HL-60 (cell line): Measurements from ENCODE around the gene KIF25.

ENCODE experiments used
- CTCF ChIP-seq: IDR thresholded peaks from one replicate; pipeline ENCODE4 v1.5.1; 2011; ENCODE audit warnings: low read length, control low read depth, inconsistent platforms; ENCODE audit not compliant: insufficient read depth
- REST ChIP-seq: IDR thresholded peaks from 2 replicates; pipeline ENCODE4 v1.6.1; 2012; ENCODE audit warnings: low read depth; ENCODE audit not compliant: insufficient replicate concordance

- TF ChIP-seq CTCF (no peak), REST (no peak)
These were observed 31.6 kb upstream of the KIF25 start for GRCh38 chr6:167965592-167966539.
